ENCODE measurements around the gene CXorf49. TPM values are rescaled to one million over a fixed set of nuclear protein-coding genes. Genes with fewer than 3 reads are reported as not detected.

CXorf49 gene
- total RNA-seq, 1 experiment from 2014 or later = not detected

DNA sequence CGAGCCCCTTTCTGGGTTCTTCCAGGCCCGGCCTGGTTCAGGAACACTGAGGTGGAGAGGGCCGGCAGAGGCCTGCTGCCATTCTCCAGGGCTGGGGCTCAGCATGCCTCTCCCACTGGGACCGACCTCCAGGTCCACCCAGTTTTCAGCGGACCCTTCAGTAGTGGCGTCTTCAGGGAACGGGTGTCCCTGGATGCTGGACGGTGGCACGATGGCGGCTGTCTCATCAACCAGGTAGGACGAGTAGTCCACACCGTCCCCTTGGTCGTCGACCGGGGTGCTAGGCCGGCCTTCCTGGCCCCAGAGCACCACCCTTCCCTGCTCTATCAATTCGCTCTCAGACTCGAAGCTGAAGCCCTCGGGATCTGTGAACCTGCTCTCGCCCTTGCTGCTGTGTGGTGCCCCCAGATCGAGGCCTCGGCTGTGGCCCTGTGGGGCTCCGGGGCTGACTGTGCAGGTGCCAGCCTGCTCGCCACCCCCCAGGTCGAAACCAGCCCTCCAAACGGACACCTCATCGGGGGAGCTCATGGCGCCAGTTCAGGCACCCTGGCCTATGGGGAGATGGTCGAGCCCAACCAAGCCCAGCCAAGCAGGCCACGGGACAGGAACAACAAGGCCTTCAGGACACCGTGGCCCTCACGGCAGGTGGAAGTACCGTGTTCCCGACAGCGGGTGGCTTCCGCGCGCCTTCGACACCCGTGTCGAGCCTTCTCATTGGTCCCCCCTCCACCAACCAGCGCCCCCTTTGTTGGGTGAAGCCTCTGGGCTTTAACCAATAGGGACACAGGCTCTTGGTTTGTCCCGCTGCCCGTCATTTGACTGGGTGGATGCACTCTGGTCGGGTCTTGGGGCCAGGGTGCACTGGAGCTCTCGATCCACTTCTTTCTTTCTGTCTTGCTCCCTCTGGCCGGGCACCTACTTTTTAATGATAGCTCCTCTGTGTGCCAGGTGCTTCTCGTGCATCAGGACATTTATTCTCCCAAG is 51.6 kb downstream of the CXorf49 start:
- Histone ChIP-seq H3T11ph (ENCODE audit: low read length) (no peak overlapping the region), H3K23me2 (ENCODE audit: insufficient read length, low read depth, low read length, poor library complexity, severe bottlenecking) (no peaks in the 10 kb centered on the region), H3K27me3 (ENCODE audit: insufficient read depth, low read length) (no peaks in the 10 kb centered on the region), H3K4ac (ENCODE audit: low read depth, low read length) (no peak overlapping the region), H3K4me1 (ENCODE audit: insufficient read depth, low read length) (no peaks in the 10 kb centered on the region), H3K18ac (ENCODE audit: insufficient read length, low read depth, low read length) (no peak overlapping the region), H4K5ac (ENCODE audit: insufficient read length, low read depth, low read length) (no peak overlapping the region), H2BK20ac (ENCODE audit: low read depth, low read length, poor library complexity, severe bottlenecking) (no peak overlapping the region), H3K14ac (ENCODE audit: insufficient read depth, low read length) (no peak overlapping the region), H2AFZ (ENCODE audit: low read length) (no peak overlapping the region), H3K56ac (ENCODE audit: insufficient read length, low read depth, low read length) (no peak overlapping the region), H3K79me1 (ENCODE audit: insufficient read depth, low read depth, low read length, poor library complexity, severe bottlenecking) (no peaks in the 10 kb centered on the region), H2BK5ac (ENCODE audit: insufficient read length, low read length) (no peak overlapping the region), H3K4me2 (ENCODE audit: insufficient read depth, insufficient read length, low read length) (no peak overlapping the region), H3K79me2 (ENCODE audit: insufficient read depth, low read length) (no peaks in the 10 kb centered on the region), H4K20me1 (ENCODE audit: control insufficient read depth, insufficient read depth, insufficient read length) (no peaks in the 10 kb centered on the region), H3K9ac (ENCODE audit: extremely low read depth, insufficient read length, low read length) (no peak overlapping the region), H2AK5ac (ENCODE audit: insufficient read length, low read length) (no peak overlapping the region), H2BK12ac (ENCODE audit: insufficient read length, low read depth, low read length) (no peak overlapping the region), H2BK120ac (ENCODE audit: low read depth, low read length, poor library complexity, severe bottlenecking) (no peak overlapping the region), H2BK15ac (ENCODE audit: low read depth, low read length) (no peak overlapping the region), H3K9me3 (ENCODE audit: control insufficient read depth, low read depth, low read length) (peaks cover 15% of the 10 kb centered on the region), H4K91ac (ENCODE audit: insufficient read length, low read depth, low read length) (no peak overlapping the region), H3K23ac (ENCODE audit: insufficient read length, low read depth, low read length) (no peak overlapping the region), H3K27ac (ENCODE audit: insufficient read length, low read depth, low read length) (no peak overlapping the region), H4K8ac (replicated peaks; ENCODE audit: insufficient read length, low read depth, low read length) (no peak overlapping the region)
- no peak for DNase-seq
- Mint-ChIP-seq H3K9me3 (peaks cover 66 to 76% of the 10 kb centered on the region in 2 experiments), H3K4me3 (no peak overlapping the region), H3K36me3 (ENCODE audit: insufficient read depth in 1 of 3, low read depth in 3 of 3) (peaks cover 0 to 4% (median 4%) of the 10 kb centered on the region in 3 experiments; a peak in 4 of 7 replicates), H3K4me1 (peaks cover 0 to 5% of the 10 kb centered on the region in 2 experiments; a peak in 1 of 4 replicates), H3K27me3 (ENCODE audit: low read depth) (peaks cover 2% of the 10 kb centered on the region), H3K27ac (no peak overlapping the region)
- TF ChIP-seq, protein P1, sequence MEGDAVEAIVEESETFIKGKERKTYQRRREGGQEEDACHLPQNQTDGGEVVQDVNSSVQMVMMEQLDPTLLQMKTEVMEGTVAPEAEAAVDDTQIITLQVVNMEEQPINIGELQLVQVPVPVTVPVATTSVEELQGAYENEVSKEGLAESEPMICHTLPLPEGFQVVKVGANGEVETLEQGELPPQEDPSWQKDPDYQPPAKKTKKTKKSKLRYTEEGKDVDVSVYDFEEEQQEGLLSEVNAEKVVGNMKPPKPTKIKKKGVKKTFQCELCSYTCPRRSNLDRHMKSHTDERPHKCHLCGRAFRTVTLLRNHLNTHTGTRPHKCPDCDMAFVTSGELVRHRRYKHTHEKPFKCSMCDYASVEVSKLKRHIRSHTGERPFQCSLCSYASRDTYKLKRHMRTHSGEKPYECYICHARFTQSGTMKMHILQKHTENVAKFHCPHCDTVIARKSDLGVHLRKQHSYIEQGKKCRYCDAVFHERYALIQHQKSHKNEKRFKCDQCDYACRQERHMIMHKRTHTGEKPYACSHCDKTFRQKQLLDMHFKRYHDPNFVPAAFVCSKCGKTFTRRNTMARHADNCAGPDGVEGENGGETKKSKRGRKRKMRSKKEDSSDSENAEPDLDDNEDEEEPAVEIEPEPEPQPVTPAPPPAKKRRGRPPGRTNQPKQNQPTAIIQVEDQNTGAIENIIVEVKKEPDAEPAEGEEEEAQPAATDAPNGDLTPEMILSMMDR (conservative IDR thresholded peaks at IDR 0.05) = no peak
- no CpG with 5 or more reads among the region's 48 CpGs for WGBS (ENCODE audit: extremely low coverage, insufficient read length, low lambda C conversion rate)

Data from H9 (cell line).